HG02884 (cell line): Measurements from ENCODE around the gene ATG9A.

ENCODE experiments used
- ATAC-seq: cut with Tn5 transposase; IDR thresholded peaks from one replicate; pipeline ENCODE4 v1.9.1; 2021; ENCODE audit warnings: mild to moderate bottlenecking, moderate library complexity; ENCODE audit not compliant: unreplicated experiment

Gene ATG9A

DNA sequence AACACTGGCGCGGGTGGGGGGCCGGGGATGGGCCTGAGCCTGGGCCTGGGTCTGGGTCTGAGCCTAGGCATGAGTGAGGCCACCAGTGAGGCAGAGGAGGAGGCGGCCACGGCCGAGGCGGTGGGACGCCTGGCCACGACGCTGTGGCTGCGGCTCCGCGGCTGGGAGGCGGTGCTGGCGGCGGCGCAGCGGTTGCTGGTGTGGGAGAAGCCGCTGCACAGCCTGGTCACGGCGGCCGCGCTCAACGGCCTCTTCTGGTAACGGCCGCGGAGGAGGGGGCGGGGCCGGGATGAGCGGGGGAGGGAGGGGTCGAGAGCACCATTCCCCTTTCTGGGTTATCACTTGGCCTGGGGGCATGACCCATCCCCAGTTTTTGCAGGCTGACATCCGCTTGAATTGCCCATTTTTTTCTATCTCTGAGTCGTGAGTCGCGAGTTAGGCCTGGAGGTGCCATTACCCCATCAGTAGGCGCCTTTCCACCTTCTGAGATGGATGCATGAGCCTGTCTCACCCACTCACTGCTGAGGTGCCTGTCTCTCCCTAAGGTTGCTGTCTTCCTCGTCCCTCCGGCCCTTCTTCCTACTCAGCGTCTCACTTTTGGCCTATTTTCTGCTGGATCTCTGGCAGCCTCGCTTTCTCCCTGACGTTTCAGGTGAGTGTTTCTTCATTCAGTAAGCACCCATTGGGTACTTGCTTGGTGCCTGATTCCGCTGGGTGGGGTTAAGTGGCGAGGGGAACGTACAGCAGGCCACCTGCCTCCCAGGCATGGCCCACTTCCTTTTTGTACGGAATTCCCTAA lies 50.9 kb downstream of the ATG9A start:
- peak; percentile 19 for ATAC-seq

- ATAC-seq: peak; percentile 36
Measured at GRCh38 chr2:219177552-219178376, 51.7 kb downstream of the ATG9A start, which contains the start of gene RETREG2. Gene RETREG2 (plus strand): TSS chr2:219178275. CDS start chr2:219178353, 78 bp downstream.

DNA sequence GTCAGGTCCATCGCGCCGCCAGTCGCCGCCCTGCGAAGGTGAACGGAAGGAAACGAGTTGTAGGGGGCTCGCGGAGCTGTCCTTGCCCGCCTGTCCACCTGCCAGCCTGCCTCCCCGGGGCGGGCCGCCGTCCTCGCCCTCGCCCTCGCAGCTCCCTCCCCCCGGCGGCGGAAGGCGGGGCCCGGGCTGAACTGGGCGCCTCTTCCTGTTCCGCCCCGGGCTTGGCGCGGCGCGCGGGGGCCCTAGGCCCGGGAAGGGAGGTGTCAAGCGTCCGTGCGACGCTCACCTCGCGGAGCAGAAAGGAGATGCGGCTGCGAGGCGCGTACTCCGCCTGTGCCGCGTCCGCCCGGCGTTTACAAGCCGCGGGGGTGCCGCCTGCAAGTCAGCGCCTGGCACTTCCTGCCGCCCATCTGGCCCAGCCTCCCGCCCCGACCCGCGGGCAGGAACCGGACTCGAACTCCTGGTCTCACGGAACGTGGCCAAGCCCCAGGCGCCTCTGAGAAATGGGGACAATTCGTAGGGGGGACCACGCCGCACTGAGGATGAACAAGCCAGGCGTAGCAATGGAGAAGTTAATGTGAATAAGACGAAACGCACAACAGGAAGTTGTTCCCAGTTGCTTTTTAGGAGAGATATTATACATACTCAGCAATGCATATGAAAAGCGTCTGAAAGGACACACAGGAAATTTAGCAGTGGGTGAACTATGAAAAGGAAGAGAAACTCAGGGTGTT lies 52.5 kb downstream of the ATG9A start, which contains the start of gene CNPPD1:
TSS of gene CNPPD1 (minus strand) at position 108 of the 734 bp plus-strand sequence. CDS start at position 11, 97 bp downstream.
- peak; percentile 60 for ATAC-seq

- ATAC-seq: peak; percentile 22
Measured at GRCh38 chr2:219175928-219176817, 53.3 kb downstream of the ATG9A start.

DNA sequence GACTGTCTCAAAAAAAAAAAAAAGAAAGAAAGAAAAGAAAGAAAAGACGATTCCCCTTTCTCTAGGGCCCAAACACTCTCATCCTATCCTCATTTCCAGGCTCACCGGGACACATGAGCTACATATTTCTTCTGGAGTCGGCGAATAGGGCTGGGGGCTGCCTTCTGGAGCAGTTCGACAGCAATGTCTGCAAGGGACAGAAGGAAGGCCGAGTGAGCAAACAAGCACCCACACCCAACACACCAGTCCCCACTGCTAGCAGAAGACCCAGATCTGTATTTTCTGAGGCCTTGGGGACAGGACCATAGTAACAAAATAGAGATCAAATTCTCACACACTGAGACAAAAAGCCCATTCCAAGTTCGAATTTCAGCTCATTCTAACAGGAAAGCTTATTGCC lies 54.0 kb downstream of the ATG9A start:
- ATAC-seq: no peak

- ATAC-seq: no peak
Measured at GRCh38 chr2:219174801-219175200, 54.6 kb downstream of the ATG9A start.

DNA sequence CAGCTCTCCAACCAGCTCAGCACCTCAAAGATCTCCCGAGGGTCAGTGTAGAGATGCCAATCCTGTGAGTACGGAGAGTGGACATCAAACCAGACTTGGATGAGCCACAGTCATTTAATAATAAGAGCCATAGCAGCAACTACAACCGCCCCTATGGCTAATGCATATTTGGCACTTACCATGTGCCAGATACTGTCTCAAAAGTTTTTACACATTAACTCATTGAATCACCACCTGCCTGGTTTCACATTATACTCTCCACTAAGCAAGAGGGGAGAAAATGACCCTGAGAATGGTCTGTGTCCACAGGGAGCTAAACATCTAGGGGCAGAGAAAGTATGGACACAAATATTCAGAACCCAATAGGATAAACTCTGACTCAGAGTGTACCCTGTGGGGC lies 55.3 kb downstream of the ATG9A start:
- ATAC-seq: no peak

GRCh38 chr2:219173176-219173575 lies 56.3 kb downstream of the ATG9A start:
- ATAC-seq: no peak

DNA sequence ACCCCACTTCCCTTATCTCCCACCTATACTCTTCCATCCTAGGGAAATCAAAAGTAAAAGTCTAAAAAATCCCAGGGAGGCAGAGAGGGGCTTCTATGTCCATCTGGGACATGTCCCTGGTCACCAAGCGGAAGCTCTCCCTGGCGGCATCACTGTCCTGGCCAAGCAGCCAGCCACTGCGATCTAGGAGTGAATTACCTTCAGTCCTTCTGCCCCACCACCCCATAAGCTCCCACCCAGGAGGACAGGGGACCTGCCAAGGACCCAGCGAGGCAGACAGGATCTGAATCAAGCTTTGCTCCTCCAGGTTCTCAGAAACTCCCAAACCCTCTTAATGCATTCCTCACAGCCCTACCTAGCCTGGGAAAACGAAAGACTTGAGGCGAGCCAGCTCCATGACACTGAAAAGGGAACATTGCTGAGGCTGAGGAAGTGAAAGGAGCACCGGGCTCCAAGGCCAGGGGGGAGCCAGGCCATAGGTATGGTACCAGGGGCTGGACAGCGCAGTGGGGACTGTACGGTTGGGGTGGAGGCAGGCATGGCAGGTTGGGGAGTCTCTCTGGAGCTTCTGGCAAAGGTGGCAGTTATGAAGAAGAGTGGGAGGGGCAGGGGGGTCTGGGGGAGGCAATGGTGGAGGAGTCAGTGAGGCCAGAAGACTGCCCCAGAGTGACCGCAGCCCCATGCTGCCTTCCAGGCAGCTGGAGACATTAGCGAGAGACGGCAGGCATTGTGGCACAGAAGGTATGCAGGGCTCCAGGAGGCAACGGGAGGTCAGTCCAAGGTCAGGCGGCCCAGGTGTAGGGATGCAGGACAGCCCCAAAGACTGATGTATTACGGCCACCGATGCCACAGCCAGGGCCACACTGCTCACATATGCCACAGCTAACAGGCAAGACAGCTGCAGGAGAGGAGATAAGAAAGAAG lies 56.9 kb downstream of the ATG9A start:
- ATAC-seq: no peak

GRCh38 chr2:219171231-219171651 lies 58.2 kb downstream of the ATG9A start:
- no peak for ATAC-seq

DNA sequence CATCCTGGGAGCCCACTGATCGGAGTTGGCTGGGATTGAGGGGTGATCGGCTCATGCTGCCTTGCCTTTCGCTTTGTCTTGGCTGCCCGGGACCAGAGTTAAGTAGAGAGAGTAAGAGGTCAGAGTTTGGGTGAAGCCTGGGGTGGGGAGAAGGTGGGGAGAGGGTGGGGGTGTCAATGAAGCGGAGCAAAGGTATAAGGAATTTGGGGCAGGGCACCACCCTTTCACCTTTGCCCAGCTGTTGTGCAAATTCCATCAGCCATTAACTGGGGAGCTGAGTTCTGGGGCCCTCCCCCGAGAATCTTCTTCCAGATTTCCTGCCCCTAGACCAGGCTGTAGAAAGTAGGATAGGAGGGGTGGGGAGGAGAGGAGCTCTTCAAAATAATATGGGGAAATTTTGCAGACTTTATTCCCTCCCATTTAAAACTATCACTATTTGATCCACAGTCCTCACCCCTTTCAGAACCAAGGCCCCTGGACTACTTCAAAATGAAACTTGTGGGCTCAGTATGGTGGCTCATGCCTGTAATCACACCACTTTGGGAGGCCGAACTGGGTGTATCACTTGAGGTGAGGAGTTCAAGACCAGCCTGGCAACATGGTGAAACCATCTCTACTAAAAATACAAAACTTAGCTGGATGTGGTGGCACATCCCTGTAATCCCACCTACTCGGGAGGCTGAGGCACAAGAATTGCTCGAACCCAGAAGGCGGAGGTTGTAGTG lies 59.3 kb downstream of the ATG9A start, which contains the start of gene SLC23A3:
TSS of gene SLC23A3 (minus strand) at position 100 of the 725 bp plus-strand sequence. CDS start at position 55, 45 bp downstream.
- ATAC-seq: no peak
